Spleen (tissue), 11 donors: ENCODE measurements around the gene PTCH1. TPM values are rescaled to one million over a fixed set of nuclear protein-coding genes. Genes with fewer than 3 reads are reported as not detected.

ENCODE experiments used
- DNase-seq: peaks from one replicate; pipeline ENCODE4 v3.0.0-alpha.2; 2020
- H3K27ac ChIP-seq, 8 donors: fragments of 200-600 bp; sonication (generic) in 7 of 8; 1 replicate in 4 of 8; 2 replicates in 4 of 8; pipeline versions ENCODE4 v1.5.0 to v1.8.0; 2016 to 2021; ENCODE audit warnings: inconsistent platforms in 4 of 8, mild to moderate bottlenecking in 4 of 8, moderate library complexity in 1 of 8
- H3K27me3 ChIP-seq, 7 donors: fragments of 200-600 bp; sonication (generic) in 6 of 7; replicated peaks in 1 of 7; 1 replicate in 4 of 7; 2 replicates in 3 of 7; pipeline versions ENCODE4 v1.5.0 to v1.8.0; 2016 to 2021; ENCODE audit warnings: inconsistent platforms in 3 of 7, mild to moderate bottlenecking in 1 of 7
- H3K36me3 ChIP-seq, 6 donors: fragments of 200-600 bp; sonication (generic) in 5 of 6; 1 replicate in 4 of 6; 2 replicates in 2 of 6; pipeline versions ENCODE4 v1.5.0 to v1.8.0; 2016 to 2021; ENCODE audit warnings: inconsistent platforms in 2 of 6
- H3K4me1 ChIP-seq, 6 donors: fragments of 200-600 bp; sonication (generic) in 5 of 6; 1 replicate in 3 of 6; 2 replicates in 3 of 6; pipeline versions ENCODE4 v1.5.0 to v1.8.0; 2016 to 2021; ENCODE audit warnings: inconsistent platforms in 3 of 6
- H3K4me3 ChIP-seq, 8 donors: fragments of 200-600 bp; sonication (generic) in 7 of 8; 1 replicate in 4 of 8; 2 replicates in 4 of 8; pipeline versions ENCODE4 v1.5.0 to v1.8.0; 2016 to 2021; ENCODE audit warnings: inconsistent platforms in 4 of 8, mild to moderate bottlenecking in 4 of 8, moderate library complexity in 2 of 8
- H3K9me3 ChIP-seq, 8 donors: fragments of 200-600 bp; sonication (generic) in 7 of 8; 1 replicate in 4 of 8; 2 replicates in 4 of 8; pipeline versions ENCODE4 v1.5.0 to v1.8.0; 2016 to 2021; ENCODE audit warnings: inconsistent platforms in 4 of 8
- POLR2A ChIP-seq, 3 donors: fragments of 450-650 bp; IDR thresholded peaks; one replicate each; pipeline ENCODE4 v1.5.1; 2017; ENCODE audit warnings: antibody characterized with exemption in 3 of 3, mild to moderate bottlenecking in 1 of 3
- POLR2AphosphoS5 ChIP-seq, 3 donors: sonication (generic); formaldehyde crosslinking; IDR thresholded peaks; one replicate each; pipeline ENCODE4 v1.5.1; 2017; ENCODE audit warnings: antibody characterized with exemption in 3 of 3
- WGBS, 5 donors: extraction: QIAGEN DNeasy Blood & Tissue Kit in 3 of 5; methylation state at CpG; one replicate each; pipeline versions ENCODE4 v1.1.5 to v1.1.7; 2013 to 2018; 5-methylcytosine and 5-hydroxymethylcytosine counted together
- intact Hi-C: fragments of 100-400 bp; cut with DNase I; formaldehyde crosslinking; loops from one replicate; pipeline ENCODE4 v1.15.0; 2023; ENCODE audit warnings: low total_unique reads
- polyA plus RNA-seq, 3 donors: library from polyadenylated mRNA; stranded (reverse); fragments of 200-250 nt; gene quantifications; one replicate each; pipeline ENCODE4 v1.2.1, GENCODE V29; 2013
- total RNA-seq, 7 donors: library from RNA; depleted of rRNA in 3 of 7; stranded (reverse); fragments of >200 nt in 3 of 7; fragmentation: NEBNext Ultra II Directional in 4 of 7; extraction: Animal tissue kit (Norgen Biotek cat#: 25700) in 4 of 7; gene quantifications; one replicate each; pipeline versions ENCODE4 v1.1.0 to v1.2.1, GENCODE V29; 2016 to 2021
- TF ChIP-seq, protein P1 (sequence below), 11 experiments: fragments of 200-600 bp in 7 of 11; fragments of 450-650 bp in 4 of 11; sonication (generic) in 4 of 11; IDR thresholded peaks in 8 of 11; conservative IDR thresholded peaks in 3 of 11; 1 replicate in 7 of 11; 2 replicates in 4 of 11; pipeline versions ENCODE4 v1.4.0 to v1.8.0; 2016 to 2021; ENCODE audit warnings: antibody characterized with exemption in 11 of 11, inconsistent platforms in 4 of 11, mild to moderate bottlenecking in 1 of 11
- donor health status: healthy with polysubstance abuse.
- donor health status: DM: no; HTN: no; CAD: no; lungs with moderate emphysema.
- donor health status: DM: no; HTN: no; CAD: no.
- donor health status: Bipolar disorder and iron deficiency.
- donor health status: healthy.
- donor health status: DM: no; HTN: no; CAD: no.
- donor health status: DM: yes; HTN: yes; CAD: no.

The PTCH1 gene
- total and polyA plus RNA-seq, 10 donors: 0.70 to 32.1 (median 11.3) TPM

DNA sequence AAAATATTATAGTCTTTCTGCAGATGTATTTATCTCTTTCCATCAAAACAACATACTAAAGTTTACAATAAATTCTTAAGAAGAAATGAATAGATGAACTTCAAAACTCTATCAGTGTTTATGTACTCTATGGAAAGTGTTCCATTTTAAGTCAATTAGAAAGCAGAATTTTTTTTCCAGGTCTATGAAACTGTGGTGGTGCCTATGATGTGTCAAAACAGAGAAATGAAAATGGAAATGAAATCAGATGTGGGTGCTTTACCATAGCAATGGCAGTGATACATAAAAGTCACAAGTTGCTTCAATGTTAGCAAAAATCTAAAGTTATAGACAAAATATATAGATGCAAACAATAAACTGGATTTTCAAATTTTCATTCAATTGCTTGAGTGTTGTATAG is 97.3 kb downstream of the PTCH1 start:
- no peak for DNase-seq
- Histone ChIP-seq H3K9me3 (peaks cover 0 to 37% (median 31%) of the 10 kb centered on the region in 8 donors), H3K4me3 (no peak overlapping the region), H3K36me3 (no peaks in the 10 kb centered on the region), H3K27ac (no peak overlapping the region), H3K4me1 (no peaks in the 10 kb centered on the region), H3K27me3 (peaks cover 0 to 32% (median 0%) of the 10 kb centered on the region in 7 donors)
- no peak for TF ChIP-seq POLR2A (IDR thresholded peaks at IDR 0.05)
- TF ChIP-seq, protein P1, sequence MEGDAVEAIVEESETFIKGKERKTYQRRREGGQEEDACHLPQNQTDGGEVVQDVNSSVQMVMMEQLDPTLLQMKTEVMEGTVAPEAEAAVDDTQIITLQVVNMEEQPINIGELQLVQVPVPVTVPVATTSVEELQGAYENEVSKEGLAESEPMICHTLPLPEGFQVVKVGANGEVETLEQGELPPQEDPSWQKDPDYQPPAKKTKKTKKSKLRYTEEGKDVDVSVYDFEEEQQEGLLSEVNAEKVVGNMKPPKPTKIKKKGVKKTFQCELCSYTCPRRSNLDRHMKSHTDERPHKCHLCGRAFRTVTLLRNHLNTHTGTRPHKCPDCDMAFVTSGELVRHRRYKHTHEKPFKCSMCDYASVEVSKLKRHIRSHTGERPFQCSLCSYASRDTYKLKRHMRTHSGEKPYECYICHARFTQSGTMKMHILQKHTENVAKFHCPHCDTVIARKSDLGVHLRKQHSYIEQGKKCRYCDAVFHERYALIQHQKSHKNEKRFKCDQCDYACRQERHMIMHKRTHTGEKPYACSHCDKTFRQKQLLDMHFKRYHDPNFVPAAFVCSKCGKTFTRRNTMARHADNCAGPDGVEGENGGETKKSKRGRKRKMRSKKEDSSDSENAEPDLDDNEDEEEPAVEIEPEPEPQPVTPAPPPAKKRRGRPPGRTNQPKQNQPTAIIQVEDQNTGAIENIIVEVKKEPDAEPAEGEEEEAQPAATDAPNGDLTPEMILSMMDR (IDR thresholded peaks at IDR 0.05 in 8 of 11, conservative IDR thresholded peaks at IDR 0.05 in 3 of 11): no peak
- no peak for TF ChIP-seq POLR2AphosphoS5 (IDR thresholded peaks at IDR 0.05)
- intact Hi-C loops: no loop called here

DNA sequence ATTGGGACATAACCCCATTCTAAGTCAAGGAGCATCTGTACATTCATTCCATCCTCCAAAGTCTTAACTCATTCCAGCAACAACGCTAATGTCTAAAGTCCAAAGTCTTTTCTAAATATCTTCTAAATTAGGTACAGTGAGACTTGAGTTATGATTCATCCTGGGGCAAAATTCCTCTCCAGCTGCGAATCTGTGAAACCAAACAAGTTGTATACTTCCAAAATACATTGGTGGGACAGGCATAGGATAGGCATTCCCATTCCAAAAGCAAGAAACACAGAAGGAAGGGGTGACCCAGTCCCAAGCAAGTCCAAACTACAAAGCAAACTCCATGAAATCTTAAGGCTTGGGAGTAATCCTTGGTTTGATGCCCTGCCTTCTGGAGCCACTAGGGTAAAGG is 101.6 kb downstream of the PTCH1 start:
- Histone ChIP-seq H3K27ac (no peak overlapping the region), H3K4me1 (no peaks in the 10 kb centered on the region), H3K27me3 (peaks cover 0 to 12% (median 0%) of the 10 kb centered on the region in 7 donors), H3K4me3 (no peak overlapping the region), H3K36me3 (no peaks in the 10 kb centered on the region), H3K9me3 (peaks cover 0 to 3% (median 0%) of the 10 kb centered on the region in 8 donors)
- 83 to 90% (median 85%) methylated on average over 2 of the region's 2 CpGs for WGBS, 5 donors
- DNase-seq: no peak
- TF ChIP-seq POLR2AphosphoS5 (IDR thresholded peaks at IDR 0.05) (no peak), POLR2A (IDR thresholded peaks at IDR 0.05) (no peak)
- TF ChIP-seq, protein P1 (IDR thresholded peaks at IDR 0.05 in 8 of 11, conservative IDR thresholded peaks at IDR 0.05 in 3 of 11): no peak
- intact Hi-C loops: no loop called here

- TF ChIP-seq POLR2AphosphoS5 (IDR thresholded peaks at IDR 0.05) (no peak), POLR2A (IDR thresholded peaks at IDR 0.05) (no peak)
- TF ChIP-seq, protein P1 (IDR thresholded peaks at IDR 0.05 in 8 of 11, conservative IDR thresholded peaks at IDR 0.05 in 3 of 11): no peak
- H3K4me1 ChIP-seq: no peaks in the 10 kb centered on the region
- H3K27me3 ChIP-seq: peaks cover 0 to 8% (median 0%) of the 10 kb centered on the region in 7 donors
- WGBS, 5 donors: 70 to 88% (median 85%) methylated on average over 2 of the region's 2 CpGs
- H3K9me3 ChIP-seq: peaks cover 0 to 3% (median 0%) of the 10 kb centered on the region in 8 donors
- H3K27ac ChIP-seq: no peak overlapping the region
- H3K4me3 ChIP-seq: no peak overlapping the region
- intact Hi-C loops: no loop called here
- no peaks in the 10 kb centered on the region for H3K36me3 ChIP-seq
- DNase-seq: no peak
These were observed 103.0 kb downstream of the PTCH1 start for GRCh38 chr9:95413793-95414192.

- Histone ChIP-seq H3K9me3 (no peaks in the 10 kb centered on the region), H3K4me1 (no peaks in the 10 kb centered on the region), H3K27me3 (peaks cover 0 to 4% (median 0%) of the 10 kb centered on the region in 7 donors), H3K36me3 (no peaks in the 10 kb centered on the region), H3K4me3 (no peak overlapping the region), H3K27ac (no peak overlapping the region)
- DNase-seq: no peak
- intact Hi-C loops: no loop called here
- TF ChIP-seq POLR2A (IDR thresholded peaks at IDR 0.05) (no peak), POLR2AphosphoS5 (IDR thresholded peaks at IDR 0.05) (no peak)
- TF ChIP-seq, protein P1 (IDR thresholded peaks at IDR 0.05 in 8 of 11, conservative IDR thresholded peaks at IDR 0.05 in 3 of 11): no peak
- WGBS, 5 donors: 92 to 95% (median 94%) methylated on average over 18 to 23 of the region's 23 CpGs
These were observed 105.5 kb downstream of the PTCH1 start for GRCh38 chr9:95411054-95411892.
